K562 (cell line): ENCODE results near the gene ANKRD6. TPM values are rescaled to one million over a fixed set of nuclear protein-coding genes. Genes with fewer than 3 reads are reported as not detected.

ENCODE experiments used
- ATAC-seq: fragments of 200-7000 bp; cut with Tn5 transposase; 3 replicates; pipeline ENCODE4 v1.9.1; 2020; ENCODE audit warnings: moderate library complexity
- BruUV-seq: library from RNA; stranded (reverse); fragments of 400-500 nt; replicated peaks from 2 replicates; lab custom pipeline; 2021; lab: Mats Ljungman, UMichigan
- CTCF ChIA-PET: fragments of 300-600 bp; formaldehyde crosslinking; extraction: SDS; loops from one replicate; lab custom pipeline; 2021; ENCODE audit warnings: low intra/inter-chr PET ratio; lab: Yijun Ruan, JAX
- POLR2A ChIA-PET: fragments of 300-600, 350-650 bp; sonication (Branson Sonifier 250); formaldehyde crosslinking; extraction: SDS; loops from one replicate; lab custom pipeline; 2021; ENCODE audit warnings: antibody characterized with exemption, inconsistent platforms; lab: Yijun Ruan, JAX
- DNase-seq, 4 experiments: peaks; one replicate each; pipeline versions ENCODE4 v3.0.0 to v3.0.0-alpha.2; 2011 to 2018; ENCODE audit warnings: low spot score in 3 of 4, mixed read lengths in 3 of 4; ENCODE audit errors: extremely low read depth in 1 of 4
- FAIRE-seq: peaks from 2 replicates; lab custom pipeline; 2011; peaks lifted over from hg19 to GRCh38; lab: Jason Lieb, UNC
- H2AFZ ChIP-seq: 2 replicates; pipeline ENCODE4 v1.6.0; 2011; ENCODE audit warnings: low read depth, low read length, control low read depth, inconsistent platforms
- H3K27ac ChIP-seq: fragments of 200-600 bp; 3 replicates; pipeline ENCODE4 v1.8.0; 2011; ENCODE audit warnings: low read depth, mild to moderate bottlenecking, control low read depth, inconsistent platforms, low read length, moderate library complexity, mixed read lengths; ENCODE audit errors: extremely low read depth
- H3K27me3 ChIP-seq, 2 experiments: fragments of 300-600 bp in 1 of 2; 2 replicates in 1 of 2; 3 replicates in 1 of 2; pipeline versions ENCODE4 v1.6.0 to v1.8.0; 2011; ENCODE audit warnings: inconsistent platforms in 2 of 2, low read length in 2 of 2, mild to moderate bottlenecking in 1 of 2, mixed read lengths in 1 of 2, moderate library complexity in 1 of 2; ENCODE audit not compliant: control insufficient read depth in 2 of 2, insufficient read depth in 2 of 2
- H3K36me3 ChIP-seq: fragments of 300-600 bp; 3 replicates; pipeline ENCODE4 v1.8.0; 2011; ENCODE audit warnings: mild to moderate bottlenecking, low read length, inconsistent platforms; ENCODE audit not compliant: control insufficient read depth, insufficient read depth
- H3K4me1 ChIP-seq, 2 experiments: fragments of 200-600 bp in 1 of 2; replicated peaks in 1 of 2; 2 replicates in 1 of 2; 3 replicates in 1 of 2; pipeline versions ENCODE4 v1.5.1 to v1.8.0; 2011; ENCODE audit warnings: inconsistent platforms in 2 of 2, low read length in 2 of 2, mild to moderate bottlenecking in 1 of 2, mixed read lengths in 1 of 2, moderate library complexity in 1 of 2; ENCODE audit not compliant: control insufficient read depth in 2 of 2, insufficient read depth in 2 of 2
- H3K4me2 ChIP-seq: 2 replicates; pipeline ENCODE4 v1.6.1; 2011; ENCODE audit warnings: low read length, control low read depth, inconsistent platforms, mixed read lengths; ENCODE audit not compliant: insufficient read depth
- H3K4me3 ChIP-seq: fragments of 200-600 bp; sonication (generic), shearing (Covaris generic); 2 replicates; pipeline ENCODE4 v1.5.1; 2016; ENCODE audit warnings: control low read depth, inconsistent platforms
- H3K79me2 ChIP-seq: fragments of 200-600 bp; 3 replicates; pipeline ENCODE4 v1.8.0; 2011; ENCODE audit warnings: low read length, inconsistent platforms; ENCODE audit not compliant: control insufficient read depth, insufficient read depth
- H3K9ac ChIP-seq, 2 experiments: 2 replicates each; pipeline versions ENCODE4 v1.6.0 to v1.6.1; 2011; ENCODE audit warnings: low read depth in 2 of 2, low read length in 2 of 2, control low read depth in 1 of 2, inconsistent platforms in 1 of 2, mild to moderate bottlenecking in 1 of 2, mixed read lengths in 1 of 2; ENCODE audit not compliant: insufficient read depth in 1 of 2
- H3K9me1 ChIP-seq: one replicate; pipeline ENCODE4 v1.6.0; 2011; ENCODE audit warnings: inconsistent platforms, mild to moderate bottlenecking, low read length, moderate library complexity; ENCODE audit not compliant: control insufficient read depth, insufficient read depth
- H3K9me3 ChIP-seq: replicated peaks from 2 replicates; pipeline ENCODE4 v1.5.1; 2011; ENCODE audit warnings: low read depth, low read length, inconsistent platforms; ENCODE audit not compliant: control insufficient read depth, insufficient read depth
- H4K20me1 ChIP-seq: replicated peaks from 2 replicates; pipeline ENCODE4 v1.6.1; 2011; ENCODE audit warnings: low read length, inconsistent platforms, mixed read lengths; ENCODE audit not compliant: control insufficient read depth, insufficient read depth
- ARNT ChIP-seq, 2 experiments: fragments of 450-650 bp; IDR thresholded peaks; 2 replicates each; pipeline ENCODE4 v1.6.1; 2016; ENCODE audit warnings: mild to moderate bottlenecking in 1 of 2
- BRD9 ChIP-seq: fragments of 450-650 bp; IDR thresholded peaks from 2 replicates; pipeline ENCODE4 v1.6.1; 2018; ENCODE audit warnings: low read depth; ENCODE audit not compliant: partially characterized antibody
- CAMTA2 ChIP-seq: fragments of 250-450 bp; sonication (Bioruptor Pico); conservative IDR thresholded peaks from 2 replicates; pipeline ENCODE4 v1.5.1; 2022
- CBFB ChIP-seq: sonication (generic); formaldehyde crosslinking; IDR thresholded peaks from 2 replicates; pipeline ENCODE4 v1.4.0; 2020; ENCODE audit warnings: mild to moderate bottlenecking, missing genetic modification reagents
- CEBPB ChIP-seq: fragments of 450-650 bp; IDR thresholded peaks from 2 replicates; pipeline ENCODE4 v1.6.1; 2016; ENCODE audit warnings: missing genetic modification characterization, missing compliant biosample characterization
- GATAD2A ChIP-seq: fragments of 450-650 bp; IDR thresholded peaks from 2 replicates; pipeline ENCODE4 v1.6.1; 2017
- HDAC3 ChIP-seq: fragments of 450-650 bp; IDR thresholded peaks from 2 replicates; pipeline ENCODE4 v1.6.1; 2018; ENCODE audit warnings: borderline replicate concordance, mild to moderate bottlenecking, moderate library complexity; ENCODE audit not compliant: partially characterized antibody
- SMAD4 ChIP-seq: fragments of 250-450 bp; sonication (Bioruptor Pico); conservative IDR thresholded peaks from 2 replicates; pipeline ENCODE4 v1.8.0; 2021; ENCODE audit warnings: inconsistent platforms, mild to moderate bottlenecking, moderate library complexity
- SREBF2 ChIP-seq: sonication (generic); formaldehyde crosslinking; IDR thresholded peaks from 2 replicates; pipeline ENCODE4 v1.4.0; 2020; ENCODE audit warnings: mild to moderate bottlenecking, missing genetic modification reagents
- ZNF23 ChIP-seq: fragments of 250-450 bp; sonication (Bioruptor Pico); IDR thresholded peaks from 2 replicates; pipeline ENCODE4 v1.4.0; 2020; ENCODE audit warnings: mild to moderate bottlenecking
- ZNF780A ChIP-seq: fragments of 250-450 bp; sonication (Bioruptor Pico); IDR thresholded peaks from 2 replicates; pipeline ENCODE4 v1.5.0; 2021; ENCODE audit warnings: mild to moderate bottlenecking
- WGBS: fragments of 100-300 bp; shearing (Covaris generic); methylation state at CpG from one replicate; pipeline ENCODE4 v1.1.6; 2016; ENCODE audit warnings: low coverage, mixed read lengths; ENCODE audit not compliant: insufficient coverage; ENCODE audit errors: missing lambda C conversion rate; 5-methylcytosine and 5-hydroxymethylcytosine counted together
- in situ Hi-C: fragments of 300-500 bp; cut with MboI; formaldehyde crosslinking; loops from 4 replicates; pipeline ENCODE4 v1.15.0; 2018; ENCODE audit warnings: inconsistent platforms, mixed read lengths
- intact Hi-C: fragments of 100-400 bp; cut with micrococcal nuclease; formaldehyde crosslinking; loops from 2 replicates; pipeline ENCODE4 v1.14.2; 2022
- polyA plus RNA-seq, 8 experiments: library from polyadenylated mRNA; depleted of rRNA in 4 of 8; stranded (reverse) in 5 of 8; unstranded in 3 of 8; fragments of >200 nt; fragmentation: Nextera tagmentation in 2 of 8; fragmentation: Illumina TruSeq in 1 of 8; extraction: Ambion mirVana in 2 of 8; extraction: Trizol in 1 of 8; gene quantifications; 2 replicates each; pipeline versions ENCODE4 v1.2.1 to v1.2.3, GENCODE V29; 2011 to 2014; ENCODE audit warnings: inconsistent platforms in 1 of 8, missing spikeins in 1 of 8
- total RNA-seq, 7 experiments: library from RNA; depleted of rRNA in 6 of 7; stranded (reverse); fragments of >200 nt in 6 of 7; fragmentation: Illumina TruSeq in 2 of 7; extraction: Trizol in 2 of 7; gene quantifications; 2 replicates each; pipeline versions ENCODE4 v1.2.1 to v1.2.3, GENCODE V29; 2011 to 2021; ENCODE audit warnings: low replicate concordance in 1 of 7

ANKRD6 gene
- total and polyA plus RNA-seq, 9 of the 15 experiments (the other 6 are each of a cell fraction or from before 2014, with no cell fraction given) = 0.04 to 0.22 (median 0.08) TPM; not detected in 4

DNA sequence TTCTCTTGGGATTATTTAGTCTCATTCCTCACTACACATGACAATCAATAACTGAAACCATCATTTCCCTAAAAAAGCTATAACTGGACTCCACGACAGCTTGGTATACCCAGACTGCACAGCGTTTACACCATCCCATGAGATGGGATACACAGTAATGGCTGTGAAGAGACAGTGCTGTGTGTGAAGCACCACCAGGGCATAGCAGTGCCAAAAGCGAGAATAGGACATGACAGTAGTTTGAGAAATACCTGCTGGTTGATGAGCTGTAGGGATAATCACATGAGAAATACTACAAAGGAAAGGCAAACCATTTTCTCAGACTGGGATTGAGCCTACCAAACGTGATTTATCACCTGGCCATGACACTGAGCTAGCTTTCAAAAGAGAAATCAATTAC is 228.0 kb downstream of the ANKRD6 start:
- no peak for TF ChIP-seq CBFB (CRISPR knock-in tag)
- TF ChIP-seq BRD9 = no peak
- TF ChIP-seq ZNF780A (CRISPR knock-in tag) = no peak
- TF ChIP-seq CEBPB (tag) = no peak
- no peaks in the 10 kb centered on the region for H3K4me1 ChIP-seq
- no peak overlapping the region for H3K27ac ChIP-seq
- peaks cover 90% of the 10 kb centered on the region for H3K36me3 ChIP-seq
- 91% methylated on average over 4 of the region's 4 CpGs for WGBS
- CTCF ChIA-PET = no interaction called here
- no peaks in the 10 kb centered on the region for H3K9me3 ChIP-seq
- H4K20me1 ChIP-seq = no peaks in the 10 kb centered on the region
- no TSS peak for BruUV-seq
- no peak for FAIRE-seq
- in situ Hi-C loops (no loop called here), intact Hi-C loops (no loop called here)
- H3K4me3 ChIP-seq = no peak overlapping the region
- no peak for DNase-seq
- H3K27me3 ChIP-seq = no peaks in the 10 kb centered on the region
- no peak overlapping the region for H3K9ac ChIP-seq
- POLR2A ChIA-PET = interaction anchor here (0.7 kb wide), 1 partner anchor 750 kb away, joined by 4 read pairs; no protein-coding TSS in a partner anchor
- no peak for ATAC-seq
- no peaks in the 10 kb centered on the region for H3K79me2 ChIP-seq
- no peaks in the 10 kb centered on the region for H3K9me1 ChIP-seq
- no peak overlapping the region for H2AFZ ChIP-seq
- no peak overlapping the region for H3K4me2 ChIP-seq

DNA sequence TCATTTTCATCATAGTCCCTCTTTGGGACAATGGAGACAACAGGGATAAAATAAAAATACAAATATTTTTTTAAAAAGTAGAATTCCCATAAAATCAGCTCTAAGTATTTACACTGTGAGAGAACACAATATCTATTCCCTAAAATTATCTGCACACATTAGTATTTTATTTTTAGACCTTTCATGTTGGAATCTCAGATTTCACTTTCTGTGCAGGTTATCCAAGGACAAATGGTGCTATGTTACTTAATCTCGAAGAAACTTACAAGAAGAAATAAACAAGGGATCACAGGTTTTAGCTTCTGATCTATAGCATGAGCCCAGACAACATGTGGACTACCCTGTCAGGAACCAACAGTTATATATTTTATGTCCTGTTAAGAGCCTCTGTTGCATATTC is 228.6 kb downstream of the ANKRD6 start:
- in situ Hi-C loops = no loop called here
- CTCF ChIA-PET = no interaction called here
- TF ChIP-seq SMAD4 (no peak), SREBF2 (CRISPR knock-in tag) (no peak), CAMTA2 (no peak), HDAC3 (no peak), GATAD2A (no peak), ZNF23 (CRISPR knock-in tag) (no peak), ARNT (IDR thresholded peaks at IDR 0.05) (no peak)

More for the DNA sequence above, 228.6 kb downstream of the ANKRD6 start:
- WGBS = 94% methylated on average over 1 of the region's 1 CpG
- H3K4me3 ChIP-seq = no peak overlapping the region
- no peaks in the 10 kb centered on the region for H3K4me1 ChIP-seq
- no peaks in the 10 kb centered on the region for H3K79me2 ChIP-seq
- POLR2A ChIA-PET = interaction anchor here (0.7 kb wide), 1 partner anchor 750 kb away, joined by 4 read pairs; no protein-coding TSS in a partner anchor
- intact Hi-C loops = no loop called here
- no peaks in the 10 kb centered on the region for H3K9me1 ChIP-seq
- H3K9me3 ChIP-seq = no peaks in the 10 kb centered on the region
- ATAC-seq = no peak
- H3K9ac ChIP-seq = no peak overlapping the region
- H3K27ac ChIP-seq = no peak overlapping the region
- H3K4me2 ChIP-seq = no peak overlapping the region
- H3K36me3 ChIP-seq = peaks cover 90% of the 10 kb centered on the region
- DNase-seq = no peak
- H4K20me1 ChIP-seq = no peaks in the 10 kb centered on the region
- no peak for FAIRE-seq
- no peaks in the 10 kb centered on the region for H3K27me3 ChIP-seq
- no peak overlapping the region for H2AFZ ChIP-seq
- BruUV-seq = no TSS peak
